H1 (cell line): Measurements from ENCODE around the gene NIPAL3. TPM values are rescaled to one million over a fixed set of nuclear protein-coding genes. Genes with fewer than 3 reads are reported as not detected.

ENCODE experiments used
- CTCF ChIA-PET: fragments of 300-600 bp; sonication (Branson Sonifier 250); formaldehyde crosslinking; loops from one replicate; lab custom pipeline; 2021; ENCODE audit not compliant: partially characterized antibody; lab: Charles Lee
- POLR2A ChIA-PET: fragments of 300-600 bp; sonication (Branson Sonifier 250); formaldehyde crosslinking; loops from one replicate; lab custom pipeline; 2021; ENCODE audit warnings: inconsistent platforms; ENCODE audit not compliant: partially characterized antibody; lab: Charles Lee
- DNase-seq, 2 experiments: peaks; one replicate each; pipeline versions ENCODE4 v3.0.0 to v3.0.0-alpha.2; 2010 to 2022; ENCODE audit warnings: low spot score in 2 of 2, low read depth in 1 of 2, mixed read lengths in 1 of 2
- FAIRE-seq: peaks from 2 replicates; lab custom pipeline; 2011; peaks lifted over from hg19 to GRCh38; lab: Jason Lieb, UNC
- H2AFZ ChIP-seq: 2 replicates; pipeline ENCODE4 v1.8.1; 2012; ENCODE audit warnings: low read length, inconsistent platforms
- H2AK5ac ChIP-seq: 2 replicates; pipeline ENCODE4 v1.6.1; 2013; ENCODE audit warnings: low read depth, low read length
- H2BK120ac ChIP-seq: replicated peaks from 2 replicates; pipeline ENCODE3; 2013; ENCODE audit warnings: low read depth, low read length, inconsistent platforms
- H2BK12ac ChIP-seq: 2 replicates; pipeline ENCODE4 v1.6.1; 2013; ENCODE audit warnings: low read depth, low read length
- H2BK15ac ChIP-seq: 2 replicates; pipeline ENCODE4 v1.6.1; 2013; ENCODE audit warnings: low read length
- H2BK20ac ChIP-seq: 2 replicates; pipeline ENCODE4 v1.6.1; 2013; ENCODE audit warnings: low read length
- H2BK5ac ChIP-seq: 2 replicates; pipeline ENCODE4 v1.6.1; 2013; ENCODE audit warnings: low read depth, low read length
- H3K14ac ChIP-seq: 2 replicates; pipeline ENCODE4 v1.6.1; 2013; ENCODE audit warnings: inconsistent platforms; ENCODE audit not compliant: insufficient read length
- H3K18ac ChIP-seq: 2 replicates; pipeline ENCODE4 v1.6.1; 2013; ENCODE audit warnings: low read length; ENCODE audit errors: extremely low read depth
- H3K23ac ChIP-seq: 2 replicates; pipeline ENCODE4 v1.6.1; 2013; ENCODE audit warnings: inconsistent platforms; ENCODE audit not compliant: insufficient read length
- H3K23me2 ChIP-seq: 2 replicates; pipeline ENCODE4 v1.6.1; 2013; ENCODE audit warnings: low read depth, low read length
- H3K27ac ChIP-seq: 2 replicates; pipeline ENCODE4 v1.6.1; 2011; ENCODE audit warnings: low read depth, low read length, inconsistent platforms
- H3K27me3 ChIP-seq, 4 experiments: replicated peaks in 1 of 4; 1 replicate in 1 of 4; 2 replicates in 3 of 4; pipeline versions ENCODE4 v1.6.1 to v1.8.1; 2011 to 2013; ENCODE audit warnings: low read length in 3 of 4, mild to moderate bottlenecking in 3 of 4, inconsistent platforms in 2 of 4, mixed read lengths in 2 of 4, moderate library complexity in 1 of 4; ENCODE audit not compliant: control insufficient read depth in 3 of 4, insufficient read depth in 3 of 4; ENCODE audit errors: extremely low read depth in 1 of 4
- H3K36me3 ChIP-seq, 4 experiments: 2 replicates each; pipeline versions ENCODE4 v1.6.1 to v1.8.1; 2011 to 2013; ENCODE audit warnings: mild to moderate bottlenecking in 4 of 4, low read length in 3 of 4, moderate library complexity in 2 of 4, control low read depth in 1 of 4, inconsistent platforms in 1 of 4; ENCODE audit not compliant: insufficient read depth in 4 of 4, control insufficient read depth in 2 of 4
- H3K4ac ChIP-seq: replicated peaks from 2 replicates; pipeline ENCODE3; 2013; ENCODE audit warnings: low read length, low read depth, mixed read lengths, inconsistent platforms; ENCODE audit not compliant: insufficient read length
- H3K4me1 ChIP-seq, 4 experiments: replicated peaks in 1 of 4; 1 replicate in 1 of 4; 2 replicates in 3 of 4; pipeline versions ENCODE4 v1.6.1 to v1.8.1; 2011 to 2013; ENCODE audit warnings: low read length in 3 of 4, inconsistent platforms in 2 of 4, mixed read lengths in 1 of 4; ENCODE audit not compliant: insufficient read depth in 4 of 4, control insufficient read depth in 3 of 4
- H3K4me2 ChIP-seq, 2 experiments: 2 replicates each; pipeline versions ENCODE4 v1.6.1 to v1.8.1; 2011 to 2013; ENCODE audit warnings: low read depth in 2 of 2, low read length in 2 of 2, control low read depth in 1 of 2, inconsistent platforms in 1 of 2, mild to moderate bottlenecking in 1 of 2; ENCODE audit not compliant: insufficient read depth in 1 of 2
- H3K4me3 ChIP-seq, 4 experiments: fragments of 200-600, 300-600 bp in 1 of 4; sonication (generic), shearing (Covaris generic), sonication (Bioruptor Twin) in 1 of 4; 2 replicates each; pipeline versions ENCODE4 v1.5.1 to v1.8.1; 2011 to 2016; ENCODE audit warnings: low read length in 4 of 4, low read depth in 3 of 4, control low read depth in 2 of 4, inconsistent platforms in 2 of 4, mild to moderate bottlenecking in 2 of 4, mixed read lengths in 1 of 4, moderate library complexity in 1 of 4; ENCODE audit not compliant: insufficient read depth in 2 of 4; ENCODE audit errors: extremely low read depth in 1 of 4
- H3K56ac ChIP-seq: replicated peaks from 2 replicates; pipeline ENCODE3; 2013; ENCODE audit warnings: low read depth, mild to moderate bottlenecking, mixed read lengths, low read length, inconsistent platforms; ENCODE audit not compliant: insufficient read length
- H3K79me1 ChIP-seq: 2 replicates; pipeline ENCODE4 v1.6.1; 2013; ENCODE audit warnings: low read depth, low read length, control low read depth
- H3K79me2 ChIP-seq, 2 experiments: 2 replicates each; pipeline versions ENCODE4 v1.6.1 to v1.8.1; 2012 to 2013; ENCODE audit warnings: low read length in 2 of 2, mild to moderate bottlenecking in 2 of 2, inconsistent platforms in 1 of 2; ENCODE audit not compliant: insufficient read depth in 2 of 2, control insufficient read depth in 1 of 2
- H3K9ac ChIP-seq, 4 experiments: replicated peaks in 1 of 4; 1 replicate in 1 of 4; 2 replicates in 3 of 4; pipeline versions ENCODE4 v1.6.1 to v1.8.1; 2011 to 2013; ENCODE audit warnings: low read depth in 3 of 4, low read length in 3 of 4, control low read depth in 2 of 4, mild to moderate bottlenecking in 2 of 4, moderate library complexity in 2 of 4, inconsistent platforms in 1 of 4; ENCODE audit errors: extremely low read depth in 1 of 4
- H3K9me3 ChIP-seq, 2 experiments: 2 replicates each; pipeline versions ENCODE4 v1.6.1 to v1.8.1; 2012 to 2013; ENCODE audit warnings: mild to moderate bottlenecking in 2 of 2, moderate library complexity in 2 of 2, control low read depth in 1 of 2, inconsistent platforms in 1 of 2, low read depth in 1 of 2, low read length in 1 of 2, mixed read lengths in 1 of 2; ENCODE audit not compliant: insufficient read depth in 2 of 2
- H4K20me1 ChIP-seq, 2 experiments: replicated peaks in 1 of 2; 2 replicates each; pipeline versions ENCODE3 to v1.8.1; 2011 to 2013; ENCODE audit warnings: inconsistent platforms in 2 of 2, low read length in 2 of 2, mild to moderate bottlenecking in 1 of 2; ENCODE audit not compliant: insufficient read depth in 2 of 2, control insufficient read depth in 1 of 2
- H4K5ac ChIP-seq: 2 replicates; pipeline ENCODE4 v1.6.1; 2013; ENCODE audit warnings: low read length, low read depth, mixed read lengths, inconsistent platforms; ENCODE audit not compliant: insufficient read length
- H4K8ac ChIP-seq: 2 replicates; pipeline ENCODE4 v1.8.0; 2013; ENCODE audit warnings: mild to moderate bottlenecking, moderate library complexity, low read length, inconsistent platforms; ENCODE audit not compliant: insufficient read depth; ENCODE audit errors: extremely low read depth
- H4K91ac ChIP-seq: replicated peaks from 2 replicates; pipeline ENCODE3; 2013; ENCODE audit warnings: low read length, mixed read lengths, inconsistent platforms; ENCODE audit not compliant: insufficient read length
- ATF3 ChIP-seq: IDR thresholded peaks from 2 replicates; pipeline ENCODE4 v1.6.1; 2011; ENCODE audit warnings: low read depth, mild to moderate bottlenecking, low read length; ENCODE audit not compliant: insufficient read depth
- CHD2 ChIP-seq: IDR thresholded peaks from 2 replicates; pipeline ENCODE4 v1.6.1; 2012; ENCODE audit warnings: low read length, improper control_type of control experiment
- EZH2 ChIP-seq: fragments of 200-600 bp; sonication (generic); IDR thresholded peaks from 2 replicates; pipeline ENCODE4 v1.7.1; 2012; ENCODE audit warnings: low read depth, mild to moderate bottlenecking, moderate library complexity, low read length, inconsistent platforms; ENCODE audit not compliant: severe bottlenecking
- FOSL1 ChIP-seq: IDR thresholded peaks from 2 replicates; pipeline ENCODE4 v1.6.1; 2011; ENCODE audit warnings: mild to moderate bottlenecking, low read depth, low read length, moderate library complexity; ENCODE audit not compliant: insufficient read depth
- GTF2F1 ChIP-seq: IDR thresholded peaks from 2 replicates; pipeline ENCODE4 v1.6.1; 2012; ENCODE audit warnings: low read depth, low read length, improper control_type of control experiment, borderline replicate concordance
- JUND ChIP-seq: IDR thresholded peaks from 2 replicates; pipeline ENCODE4 v1.6.1; 2011; ENCODE audit warnings: mild to moderate bottlenecking, improper control_type of control experiment, low read length
- NRF1 ChIP-seq: IDR thresholded peaks from 2 replicates; pipeline ENCODE4 v1.6.1; 2011; ENCODE audit warnings: mild to moderate bottlenecking, low read depth, low read length, improper control_type of control experiment
- POLR2A ChIP-seq, 2 experiments: IDR thresholded peaks; 1 replicate in 1 of 2; 2 replicates in 1 of 2; pipeline ENCODE4 v1.6.1; 2011; ENCODE audit warnings: low read depth in 2 of 2, low read length in 2 of 2, mild to moderate bottlenecking in 2 of 2; ENCODE audit errors: control extremely low read depth in 1 of 2
- SP2 ChIP-seq: IDR thresholded peaks from 2 replicates; pipeline ENCODE4 v1.6.1; 2012; ENCODE audit warnings: mild to moderate bottlenecking, low read length, inconsistent platforms
- TAF1 ChIP-seq: IDR thresholded peaks from 2 replicates; pipeline ENCODE4 v1.6.1; 2011; ENCODE audit warnings: mild to moderate bottlenecking, low read depth, low read length
- TCF12 ChIP-seq: IDR thresholded peaks from 2 replicates; pipeline ENCODE4 v1.6.1; 2011; ENCODE audit warnings: low read depth, mild to moderate bottlenecking, low read length
- WGBS, 2 experiments: shearing (Covaris generic) in 1 of 2; methylation state at CpG; one replicate each; pipeline versions ENCODE4 v1.1.6 to v1.1.7; 2013 to 2015; ENCODE audit warnings: low lambda C conversion rate in 2 of 2, mixed read lengths in 2 of 2, inconsistent platforms in 1 of 2, low coverage in 1 of 2, missing lambda C conversion rate in 1 of 2; ENCODE audit not compliant: insufficient replicate concordance in 2 of 2, insufficient coverage in 1 of 2, insufficient read length in 1 of 2; ENCODE audit errors: extremely low coverage in 1 of 2, missing lambda C conversion rate in 1 of 2; 5-methylcytosine and 5-hydroxymethylcytosine counted together
- polyA plus RNA-seq, 7 experiments: library from polyadenylated mRNA; depleted of rRNA in 3 of 7; stranded (reverse) in 5 of 7; unstranded in 2 of 7; fragments of >200 nt in 5 of 7; fragments of 200-250 nt in 2 of 7; gene quantifications; 1 replicate in 5 of 7; 2 replicates in 1 of 7; 4 replicates in 1 of 7; pipeline versions ENCODE4 v1.2.1 to v1.2.3, GENCODE V29; 2011 to 2013; ENCODE audit warnings: missing spikeins in 2 of 7, mixed read lengths in 2 of 7
- total RNA-seq: library from RNA; stranded (reverse); fragmentation: NEBNext Ultra II Directional; extraction: Animal tissue kit (Norgen Biotek cat#: 25700); gene quantifications from 2 replicates; pipeline ENCODE4 v1.2.1, GENCODE V29; 2021

Gene NIPAL3
- total and polyA plus RNA-seq, 2 of the 8 experiments (the other 6 are each of a cell fraction or from before 2014, with no cell fraction given): 8.8 to 11.0 TPM

GRCh38 chr1:24425922-24426321 lies 10.3 kb downstream of the NIPAL3 start:
- FAIRE-seq: no peak

More at GRCh38 chr1:24425922-24426321, 10.3 kb downstream of the NIPAL3 start:
- Histone ChIP-seq H2BK120ac (no peak overlapping the region), H3K79me1 (no peaks in the 10 kb centered on the region), H3K36me3 (no peaks in the 10 kb centered on the region), H3K4me1 (no peaks in the 10 kb centered on the region; a peak in 2 of 7 replicates)
- WGBS, 2 experiments: 85% methylated on average over 7 of the region's 7 CpGs; no CpG with 5 or more reads in 1 of the 2 experiments
- TF ChIP-seq GTF2F1 (no peak), EZH2 (no peak), POLR2A (IDR thresholded peaks at IDR 0.05; ENCODE audit: control extremely low read depth in 1 of 2, low read depth in 2 of 2, low read length in 2 of 2) (no peak), NRF1 (no peak), JUND (no peak), TCF12 (no peak), SP2 (no peak), FOSL1 (no peak), ATF3 (no peak), CHD2 (no peak), TAF1 (no peak)
- TF ChIP-seq, all 59 proteins: peak for 0
- H4K8ac ChIP-seq: no peak overlapping the region; the same call in 1 of the 2 replicates
- ChIA-PET CTCF (interaction anchor here (0.6 to 2.7 kb wide), 6 partner anchors 10 to 117 kb away, joined by 3 to 14 read pairs (median 4); partner anchors contain the start of gene NIPAL3), POLR2A (no interaction called here)
- no peaks in the 10 kb centered on the region for H3K23me2 ChIP-seq
- no peak for DNase-seq
- H2BK12ac ChIP-seq: no peak overlapping the region
- no peak overlapping the region for H3K9ac ChIP-seq
- H3K79me2 ChIP-seq: no peaks in the 10 kb centered on the region
- H3K4me3 ChIP-seq: no peak overlapping the region
- no peaks in the 10 kb centered on the region for H3K27me3 ChIP-seq
- H3K23ac ChIP-seq: no peak overlapping the region
- no peak overlapping the region for H2BK20ac ChIP-seq
- H3K56ac ChIP-seq: no peak overlapping the region
- no peaks in the 10 kb centered on the region for H4K20me1 ChIP-seq
- no peak overlapping the region for H3K18ac ChIP-seq
- H3K14ac ChIP-seq: no peak overlapping the region
- H3K9me3 ChIP-seq: no peaks in the 10 kb centered on the region
- H4K5ac ChIP-seq: no peak overlapping the region
- H4K91ac ChIP-seq: no peak overlapping the region
- H3K4me2 ChIP-seq: no peak overlapping the region
- no peak overlapping the region for H2AFZ ChIP-seq
- H3K27ac ChIP-seq: no peak overlapping the region
- H3K4ac ChIP-seq: no peak overlapping the region
- no peak overlapping the region for H2BK5ac ChIP-seq
- H2AK5ac ChIP-seq: no peak overlapping the region
- no peak overlapping the region for H2BK15ac ChIP-seq
